Hindlimb muscle (tissue), 1 donor: ENCODE results near the gene SANBR. TPM values are rescaled to one million over a fixed set of nuclear protein-coding genes. Genes with fewer than 3 reads are reported as not detected.
A peak's percentile ranks its signal among the peaks of the same experiment; 100 is the strongest.
"Not testable (repeated sequence)": the region's sequence is repeated elsewhere in the genome, so short reads cannot be mapped to it uniquely, and the experiment has no call there.

Experiments
- DNase-seq: peaks from one replicate; pipeline ENCODE4 v3.0.0-alpha.2; 2013
- polyA plus RNA-seq: library from polyadenylated mRNA; unstranded; fragments of 120-200 nt; gene quantifications from one replicate; pipeline ENCODE4 v1.2.1, GENCODE V29; 2013; ENCODE audit not compliant: insufficient read length

The SANBR gene
- 12.2 TPM for polyA plus RNA-seq

DNA sequence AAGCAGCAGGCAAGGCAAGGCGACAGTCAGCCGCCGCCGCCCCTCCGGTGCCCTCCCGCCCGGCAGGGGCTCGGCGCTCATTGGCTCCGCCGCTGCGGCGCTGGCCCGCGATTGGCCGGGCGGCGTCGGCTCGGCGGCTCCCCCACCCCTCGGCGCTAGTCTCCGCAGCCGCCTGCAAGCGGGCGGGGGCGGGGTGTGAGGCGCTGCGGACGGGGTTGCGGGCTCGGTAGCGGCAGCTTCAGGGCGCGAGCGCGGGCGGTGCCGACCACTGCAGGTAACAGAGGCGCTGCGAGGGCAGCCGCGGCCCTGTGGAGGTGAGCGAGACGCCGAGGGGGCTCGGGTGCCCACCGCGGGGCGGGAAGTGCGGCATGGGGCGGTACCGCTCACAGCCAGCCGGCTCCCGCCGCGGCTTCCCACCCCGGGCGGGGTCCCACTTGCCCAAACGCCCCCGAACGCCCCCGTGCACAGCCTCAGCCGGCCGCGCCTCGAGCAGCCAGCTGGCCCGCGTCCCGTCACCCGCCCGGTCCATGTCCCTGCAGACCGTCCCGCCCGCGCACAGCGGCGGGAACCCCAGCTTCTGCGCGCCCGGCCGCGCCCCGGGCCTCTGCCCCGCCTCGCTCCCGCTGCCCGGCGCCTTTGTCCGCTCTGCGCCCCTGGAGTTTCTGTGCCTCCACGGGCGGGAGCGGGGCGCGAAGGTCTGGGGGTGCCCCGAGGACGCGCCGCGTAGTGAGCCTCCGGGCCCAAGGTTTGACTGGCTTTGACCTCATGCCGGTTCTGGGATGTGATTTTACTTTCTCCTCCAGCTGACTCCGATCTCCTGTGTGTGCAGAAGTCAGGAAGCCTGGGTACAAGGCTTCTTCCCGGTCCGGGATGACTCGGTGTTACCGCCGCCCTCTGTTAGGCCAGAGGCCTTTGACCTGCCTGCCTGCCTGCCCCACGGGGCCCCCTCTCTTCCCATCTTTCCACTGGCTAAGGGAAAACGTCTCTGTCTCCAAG, at the start of gene SANBR:
Gene SANBR, plus strand, starts transcription at position 158 of the 996 bp plus-strand sequence. CDS start 4,480 bp downstream, outside the sequence.
- peak; percentile 82 for DNase-seq

DNA sequence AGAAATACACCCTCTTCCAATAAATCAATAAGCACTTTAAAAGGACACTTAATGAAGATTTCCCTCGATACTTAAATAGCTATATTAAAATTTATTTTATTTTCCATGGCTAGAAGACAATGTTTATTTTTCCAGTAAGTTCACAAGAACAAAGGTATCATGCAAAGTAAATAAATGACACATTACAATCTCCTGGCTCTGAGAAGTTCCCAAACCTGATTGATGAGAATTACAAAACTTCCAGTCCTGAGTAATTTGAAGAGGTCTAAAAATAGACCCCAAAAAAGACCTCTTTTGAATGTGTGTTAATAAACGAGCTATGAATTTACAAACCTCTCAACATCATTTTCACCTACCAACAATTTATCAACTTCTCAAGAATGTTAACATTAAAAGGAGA, 49.7 kb upstream of the SANBR start:
- DNase-seq: no peak

DNA sequence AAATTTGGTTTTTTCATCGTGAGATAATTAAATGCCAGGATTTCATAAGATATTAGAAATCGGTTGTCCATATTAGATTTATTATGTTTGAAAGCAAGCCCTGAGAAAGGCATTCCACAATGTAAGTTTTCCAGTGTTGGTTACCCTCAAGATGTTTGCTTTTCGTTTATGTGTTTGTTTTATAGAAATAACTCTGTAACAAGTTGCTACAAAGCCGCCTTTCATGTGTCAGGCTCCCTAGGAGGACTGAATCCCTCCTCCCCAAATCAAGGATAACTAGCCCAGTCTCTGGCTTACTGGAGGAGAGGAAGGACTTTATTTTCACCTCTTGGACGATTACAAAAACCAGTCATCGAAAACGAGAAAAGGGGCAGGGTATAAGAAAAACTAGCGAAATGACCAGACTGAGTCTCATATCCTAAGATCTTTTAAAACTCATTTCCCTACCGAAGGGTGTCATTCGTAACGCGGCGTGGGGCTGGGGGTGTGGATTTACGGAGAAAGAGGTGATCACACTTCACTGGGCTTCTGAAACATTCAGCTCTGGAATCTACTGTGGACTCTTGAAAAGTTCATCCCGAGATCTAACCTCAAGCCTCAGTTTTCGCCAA, 49.2 kb upstream of the SANBR start:
- peak; percentile 6 for DNase-seq

DNA sequence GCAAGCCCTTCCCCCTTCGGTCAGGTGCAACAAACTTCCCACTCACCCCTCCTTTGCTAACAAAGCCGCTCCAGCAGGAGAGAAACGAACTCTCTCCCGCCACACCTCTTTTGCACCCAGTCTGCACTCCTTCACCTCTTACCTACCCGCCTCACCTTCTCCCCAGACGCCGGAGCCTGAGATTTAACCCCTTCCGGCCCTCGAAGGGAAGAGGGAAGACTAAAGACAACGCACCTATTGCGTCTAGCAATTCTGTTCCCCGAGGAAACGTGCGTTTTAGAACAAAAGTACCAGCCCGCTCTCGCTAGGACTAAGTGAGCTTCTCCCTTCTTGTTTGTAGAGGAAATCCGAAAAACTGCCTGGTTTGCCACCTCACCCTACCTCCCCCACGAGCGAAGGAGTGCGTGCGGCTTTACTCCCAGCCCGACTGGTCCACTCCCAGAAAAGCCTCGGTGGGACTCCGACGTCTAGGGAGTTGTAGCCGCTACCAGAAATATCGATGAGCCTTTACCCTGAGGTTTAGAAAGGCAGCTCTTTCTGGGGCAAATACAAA, 48.6 kb upstream of the SANBR start:
- DNase-seq: no peak

DNA sequence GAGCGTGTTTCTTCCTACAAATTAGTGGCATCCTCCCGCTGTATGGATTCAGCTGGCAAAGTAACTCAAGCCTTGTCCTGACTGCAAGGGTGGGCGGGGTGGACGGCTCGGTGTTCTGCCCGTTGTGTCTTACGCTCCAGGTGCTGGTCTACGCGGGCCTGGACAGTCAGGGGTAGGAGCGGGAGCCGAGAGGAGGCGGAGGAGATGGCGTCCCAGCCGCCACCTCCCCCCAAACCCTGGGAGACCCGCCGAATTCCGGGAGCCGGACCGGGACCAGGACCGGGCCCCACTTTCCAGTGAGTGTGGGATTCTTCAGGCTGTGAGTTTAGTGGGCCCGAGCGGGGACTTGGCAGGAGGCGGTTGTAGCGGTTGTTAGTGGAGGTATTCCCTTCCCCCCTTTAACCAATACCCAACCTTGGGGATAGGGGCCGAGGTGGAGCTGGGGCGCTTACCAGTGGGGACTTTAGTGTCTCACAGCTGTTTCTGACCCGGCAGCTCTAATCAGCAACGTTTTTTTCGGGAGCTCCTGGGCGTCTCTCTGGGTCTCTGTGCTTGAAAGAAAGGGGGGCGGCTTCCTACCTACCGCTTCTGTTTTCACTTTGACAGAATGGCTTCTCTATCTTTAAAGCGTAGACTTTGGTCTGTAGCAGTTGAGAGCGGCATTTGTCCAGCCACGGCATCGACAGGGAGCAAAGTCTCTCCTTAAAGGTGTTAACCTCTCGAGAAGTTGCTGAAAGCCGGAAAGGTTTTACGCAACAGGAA, 47.9 kb upstream of the SANBR start, which contains the start of the genes PEX13 and PUS10:
Gene PEX13, plus strand, starts transcription at position 165 of the 762 bp plus-strand sequence. Its CDS starts 40 bp downstream, at position 205.
Gene PUS10, minus strand, starts transcription at position 700 of the 762 bp plus-strand sequence. CDS start 6,365 bp downstream, outside the sequence.
- peak; percentile 87 for DNase-seq

DNA sequence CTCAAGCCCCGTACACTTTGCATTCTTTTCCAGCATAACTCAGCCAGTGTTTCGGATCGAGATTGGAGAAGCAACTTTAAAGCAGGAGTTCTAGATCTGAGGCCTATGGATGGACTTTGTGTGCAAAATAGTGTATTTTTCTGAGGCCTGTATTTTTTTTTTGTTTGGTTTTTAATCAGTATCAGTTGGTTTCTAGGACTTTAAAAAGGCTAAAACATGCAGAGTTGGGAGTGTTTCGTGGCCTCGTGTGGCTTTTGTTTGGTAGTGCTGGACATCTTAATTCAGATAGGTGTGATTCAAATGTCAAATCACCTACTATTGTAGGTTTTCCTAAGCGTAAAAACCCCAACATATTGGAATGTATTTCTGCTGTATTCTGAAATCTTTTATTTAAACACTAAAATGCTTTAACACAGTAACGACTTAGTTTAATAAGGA, 47.3 kb upstream of the SANBR start:
- DNase-seq: no peak

DNA sequence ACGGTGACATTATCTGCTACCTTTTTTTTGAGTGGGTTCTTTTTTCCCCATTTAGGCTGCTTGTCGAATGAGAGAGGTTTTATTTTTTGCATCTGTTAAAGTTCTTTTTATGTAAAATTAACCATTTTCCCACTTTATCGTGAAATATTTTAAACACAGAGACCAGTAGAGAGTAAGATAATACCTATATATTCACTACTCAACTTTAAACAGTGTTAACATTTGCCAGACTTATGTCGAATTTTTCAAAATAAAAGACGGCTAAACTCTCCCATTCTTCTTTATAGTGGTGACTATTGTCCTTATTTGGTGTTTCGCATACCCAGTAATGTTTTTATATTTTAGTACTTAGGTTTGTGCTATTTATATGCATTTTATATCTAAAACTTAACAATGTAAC, 46.9 kb upstream of the SANBR start:
- DNase-seq: no peak

DNA sequence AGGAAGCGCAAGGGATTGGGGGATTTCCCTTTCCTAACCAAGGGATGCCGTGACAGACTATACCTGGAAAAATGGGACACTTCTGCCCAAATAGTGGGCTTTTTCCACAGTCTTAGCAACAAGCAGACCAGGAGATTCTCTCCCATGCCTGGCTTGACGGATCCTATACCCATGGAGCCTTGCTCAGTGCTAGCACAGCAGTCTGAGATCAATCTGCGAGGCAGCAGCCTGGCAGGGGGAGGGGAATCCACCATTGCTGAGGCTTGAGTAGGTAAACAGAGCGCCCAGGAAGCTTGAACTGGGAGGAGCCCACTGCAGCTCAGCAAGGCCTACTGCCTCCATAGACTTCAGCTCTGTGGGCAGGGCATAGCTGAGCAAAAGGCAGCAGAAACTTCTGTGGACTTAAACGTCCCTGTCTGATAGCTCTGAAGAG, 44.4 kb upstream of the SANBR start:
- no peak for DNase-seq

DNA sequence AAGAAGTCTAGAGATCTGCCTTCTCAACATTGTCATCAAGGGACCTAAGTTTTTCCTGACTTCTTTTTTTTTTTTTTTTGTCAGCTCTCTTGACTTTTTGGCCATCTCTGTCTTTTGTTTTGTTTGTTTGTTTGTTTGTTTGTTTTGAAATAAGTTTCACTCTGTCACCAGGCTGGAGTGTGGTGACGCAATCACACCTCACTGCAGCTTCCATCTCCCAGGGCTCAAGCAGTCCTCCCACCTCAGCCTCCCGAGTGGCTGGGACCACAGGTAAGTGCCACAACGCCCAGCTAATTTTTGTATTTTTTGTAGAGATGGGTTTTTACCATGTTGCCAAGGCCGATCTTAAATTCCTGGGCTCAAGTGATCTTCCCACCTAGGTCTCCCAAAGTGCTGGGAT, 42.0 kb upstream of the SANBR start:
- DNase-seq: no peak

DNA sequence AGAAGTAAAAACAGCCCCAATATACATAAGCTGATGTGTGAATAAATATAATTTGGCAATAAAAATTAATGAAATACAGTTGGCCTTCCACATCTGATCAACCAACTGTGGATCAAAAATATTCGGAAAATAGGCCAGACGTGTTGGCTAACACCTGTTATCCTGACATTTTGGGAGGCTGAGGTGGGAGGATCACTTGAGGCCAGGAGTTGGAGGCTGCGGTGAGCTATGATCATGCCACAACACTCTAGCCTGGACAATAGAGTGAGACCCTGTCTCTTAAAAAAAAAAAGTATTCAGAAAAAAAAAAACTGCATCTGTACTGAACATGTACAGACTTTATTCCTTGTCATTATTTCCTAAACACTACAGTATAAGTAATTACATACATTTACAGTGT, 36.1 kb upstream of the SANBR start:
- no peak for DNase-seq

DNA sequence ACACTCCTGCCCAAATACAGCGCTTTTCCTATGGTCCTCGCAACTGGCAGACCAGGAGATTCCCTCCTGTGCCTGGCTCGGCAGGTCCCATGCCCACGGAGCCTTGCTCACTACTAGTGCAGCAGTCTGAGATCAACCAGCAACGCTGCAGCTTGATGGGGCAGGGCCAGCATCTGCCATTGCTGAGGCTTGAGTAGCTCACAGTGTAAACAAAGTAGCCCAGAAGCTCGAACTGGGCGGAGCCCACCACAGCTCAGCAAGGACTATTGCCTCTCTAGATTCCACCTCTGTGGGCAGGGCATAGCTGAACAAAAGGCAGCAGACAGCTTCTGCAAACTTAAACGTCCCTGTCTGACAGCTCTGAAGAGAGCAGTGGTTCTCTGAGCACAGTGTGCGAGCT, 31.1 kb upstream of the SANBR start:
- not testable (repeated sequence) for DNase-seq

DNA sequence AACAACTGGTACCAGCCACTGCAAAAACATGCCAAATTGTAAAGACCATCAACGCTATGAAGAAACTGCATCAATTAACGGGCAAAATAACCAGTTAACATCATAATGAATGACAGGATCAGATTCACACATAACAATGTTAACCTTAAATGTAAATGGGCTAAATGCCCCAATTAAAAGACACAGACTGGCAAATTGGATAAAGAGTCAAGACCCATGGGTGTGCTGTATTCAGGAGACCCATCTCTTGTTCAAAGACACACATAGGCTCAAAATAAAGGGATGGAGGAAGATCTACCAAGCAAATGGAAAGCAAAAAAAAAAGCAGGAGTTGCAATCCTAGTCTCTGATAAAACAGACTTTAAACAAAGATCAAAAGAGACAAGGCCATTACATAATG, 29.0 kb upstream of the SANBR start:
- not testable (repeated sequence) for DNase-seq

DNA sequence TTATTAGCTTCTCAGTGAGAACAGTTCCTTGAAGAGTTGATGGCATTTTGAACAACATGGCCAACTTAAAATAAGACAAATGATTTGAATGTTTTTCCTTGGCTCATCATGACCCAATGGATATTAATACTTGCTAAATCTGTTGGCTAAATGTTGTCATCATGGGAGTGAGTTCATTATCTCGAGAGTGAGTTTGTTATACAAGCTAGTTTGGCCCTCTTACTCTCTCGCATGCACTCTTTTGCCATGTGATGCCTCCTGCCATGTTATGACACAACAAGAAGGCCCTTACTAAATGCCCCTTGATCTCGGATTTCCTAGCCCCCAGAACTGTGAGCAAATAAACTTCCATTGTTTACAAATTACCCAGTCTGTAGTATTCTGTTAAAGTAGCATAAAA, 22.9 kb upstream of the SANBR start:
- DNase-seq: no peak

DNA sequence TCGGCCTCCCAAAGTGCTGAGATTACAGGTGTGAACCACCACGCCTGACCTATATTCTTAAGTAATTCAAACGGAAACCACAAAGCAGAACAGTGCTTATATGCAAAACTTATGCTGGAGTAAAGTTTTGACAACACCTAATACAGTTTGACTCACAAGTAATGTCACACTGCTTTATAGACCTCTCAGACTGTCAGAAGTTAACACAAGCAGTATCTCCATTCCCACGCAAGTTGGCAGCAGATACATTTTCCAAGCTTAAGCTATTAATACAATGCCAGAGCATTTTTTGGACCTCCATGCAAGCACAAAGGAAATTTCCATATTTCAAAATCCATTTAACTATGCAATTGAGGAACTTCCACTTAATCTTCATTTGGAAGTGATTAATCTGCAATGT, 21.0 kb upstream of the SANBR start:
- DNase-seq: peak; percentile 23

DNA sequence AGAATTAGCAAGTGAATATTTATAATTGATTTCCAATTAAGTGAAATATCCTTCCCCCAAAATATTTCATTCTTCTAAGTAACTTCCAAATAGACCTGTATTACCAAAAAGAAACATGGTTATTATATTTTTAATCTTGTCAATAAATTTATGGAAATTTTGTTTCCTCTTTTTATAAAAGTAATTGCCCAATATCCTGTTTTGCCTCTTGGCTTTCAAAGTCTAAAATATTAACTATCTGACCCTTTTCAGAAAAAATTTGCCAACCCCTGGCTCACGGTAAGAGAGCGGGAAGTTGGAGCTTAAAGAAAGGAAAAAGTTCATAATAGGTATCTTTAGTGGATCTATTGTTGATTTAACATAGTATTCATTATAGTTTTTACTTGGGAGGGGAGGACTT, 20.4 kb upstream of the SANBR start:
- no peak for DNase-seq

DNA sequence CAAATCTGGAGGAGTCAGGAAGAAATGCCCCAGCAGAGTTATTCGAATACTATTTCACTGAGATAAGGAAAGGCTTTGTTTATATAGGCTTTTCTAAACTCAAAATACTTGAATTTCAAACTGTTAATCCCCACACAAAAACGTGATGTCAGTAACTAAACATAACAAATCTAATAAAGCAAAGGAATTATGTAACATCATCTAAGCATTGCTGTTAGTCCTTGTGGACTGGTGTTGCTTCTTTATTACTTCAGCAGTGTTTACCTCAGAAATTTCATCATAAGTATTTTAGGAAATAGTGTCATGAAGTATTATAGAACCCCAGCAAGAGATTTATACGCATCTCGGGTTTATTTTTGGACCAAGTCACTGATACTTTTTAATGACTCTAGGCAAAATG, 19.7 kb upstream of the SANBR start:
- DNase-seq: no peak

DNA sequence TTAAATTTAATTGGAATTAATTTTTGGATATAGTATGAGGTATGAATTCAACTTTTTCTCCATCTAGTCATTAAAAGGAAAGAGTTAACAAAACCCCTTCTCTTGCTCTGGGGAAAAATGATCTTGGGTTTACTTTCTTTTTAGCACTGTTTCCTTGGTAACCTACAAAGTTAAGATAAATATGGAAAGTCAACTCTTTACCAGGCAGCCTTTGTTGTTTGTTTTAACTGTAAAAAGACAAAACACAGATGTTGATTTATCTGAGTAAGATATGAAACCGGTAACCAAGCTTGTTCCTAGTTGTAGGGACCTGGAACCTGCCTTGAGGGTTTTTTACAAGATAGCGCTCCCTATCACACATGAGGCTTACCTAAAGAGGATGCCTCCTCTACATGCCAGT, 10.1 kb upstream of the SANBR start:
- DNase-seq: no peak

DNA sequence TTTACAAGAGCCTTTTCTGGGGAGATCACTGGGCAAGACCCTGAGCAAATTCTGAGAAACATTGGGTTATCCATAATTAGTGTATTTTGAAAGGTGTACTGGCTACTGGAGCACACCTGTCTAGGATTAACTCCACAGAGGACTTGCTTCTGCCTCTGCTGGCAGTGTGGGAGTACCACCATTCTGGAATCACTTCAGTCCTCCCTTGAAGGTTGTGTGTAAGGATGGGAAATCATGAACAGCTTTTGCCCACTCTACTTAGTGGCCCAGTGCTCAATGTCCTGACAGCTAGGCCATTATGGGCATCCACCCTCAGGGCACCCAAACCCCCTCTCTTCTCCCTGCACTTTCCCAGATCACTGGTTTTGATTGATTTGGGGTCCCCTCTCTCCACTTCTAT, 8.1 kb upstream of the SANBR start:
- no peak for DNase-seq

DNA sequence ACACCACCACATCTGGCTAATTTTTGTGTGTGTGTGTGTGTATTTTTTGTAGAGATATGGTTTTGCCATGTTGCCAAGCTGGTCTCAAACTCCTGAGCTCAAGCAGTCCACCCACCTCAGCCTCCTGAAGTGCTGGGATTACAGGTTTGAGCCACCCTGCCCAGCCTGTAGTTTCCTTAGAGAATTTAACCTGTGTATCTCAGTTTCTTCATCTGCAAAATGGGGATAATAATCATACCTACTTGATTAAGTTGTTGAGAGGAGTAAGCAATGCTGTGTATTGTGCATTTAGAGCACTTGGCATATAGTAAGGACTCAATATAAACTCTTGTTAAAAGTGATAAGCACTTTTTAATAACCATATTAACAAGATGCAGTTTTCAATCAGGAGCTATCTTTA, 6.3 kb upstream of the SANBR start:
- DNase-seq: no peak

DNA sequence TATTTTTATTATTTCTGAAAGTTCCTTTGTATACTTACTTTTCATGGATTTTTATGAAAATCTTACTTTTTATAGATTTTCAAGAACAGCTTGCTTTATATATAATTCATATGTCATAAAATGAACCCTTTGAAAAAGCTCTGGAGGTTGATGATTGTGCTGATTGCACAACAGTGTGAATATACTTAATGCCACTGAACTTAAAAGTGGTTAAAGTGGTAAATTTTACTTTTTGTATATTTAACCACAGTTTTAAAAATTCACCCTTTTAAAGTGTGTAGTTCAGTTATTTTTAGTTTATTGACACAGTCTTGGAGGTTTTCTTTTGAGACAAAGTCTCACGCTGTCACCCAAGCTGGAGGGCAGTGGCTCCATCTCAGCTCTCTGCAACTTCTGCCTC, 8.4 kb downstream of the SANBR start:
- no peak for DNase-seq

DNA sequence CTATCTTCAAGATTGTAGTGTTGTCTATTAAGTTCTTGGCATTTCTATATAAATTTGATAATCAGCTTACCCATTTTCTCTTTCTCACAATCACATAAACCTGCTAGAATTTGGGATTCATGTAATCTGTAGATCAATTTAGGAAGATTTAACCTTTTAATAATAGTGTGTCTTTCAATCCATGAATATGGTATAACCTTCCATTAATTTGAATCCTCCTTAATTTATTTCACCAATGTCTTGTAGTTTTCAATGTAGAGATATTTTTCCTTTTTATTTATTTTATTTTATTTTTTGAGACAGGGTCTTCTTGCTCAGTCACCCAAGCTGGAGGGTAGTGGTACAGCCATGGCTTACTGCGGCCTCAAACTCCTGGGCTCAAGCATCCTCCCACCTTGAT, 20.2 kb downstream of the SANBR start:
- DNase-seq: no peak

DNA sequence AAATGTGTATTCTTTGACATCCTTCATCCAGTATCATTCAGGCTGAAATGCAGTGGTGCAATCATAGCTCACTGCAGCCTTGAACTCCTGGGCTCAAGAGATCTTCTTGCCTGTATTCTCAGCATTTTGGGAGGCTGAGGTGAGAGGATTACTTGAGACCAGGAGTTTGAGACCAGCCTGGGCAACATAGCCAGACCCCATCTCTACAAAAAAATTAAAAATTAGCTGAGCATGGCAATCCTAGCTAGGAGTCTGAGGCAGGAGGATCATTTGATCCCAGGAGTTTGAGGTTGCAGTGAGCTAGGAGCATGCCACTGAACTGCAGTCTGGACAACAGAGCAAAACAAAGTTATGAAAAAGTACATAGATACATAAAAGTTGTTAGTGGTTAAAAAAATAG, 24.1 kb downstream of the SANBR start:
- no peak for DNase-seq
